KMS-11 (cell line): ENCODE measurements around the gene FOXR1.

Experiments used
- H2AFZ ChIP-seq: fragments of 200-600 bp; sonication (generic); 2 replicates; pipeline ENCODE4 v1.6.1; 2016; ENCODE audit warnings: antibody characterized with exemption, mixed run types, low read depth
- H3K27ac ChIP-seq: fragments of 200-600 bp; sonication (generic); 2 replicates; pipeline ENCODE4 v1.6.1; 2016; ENCODE audit warnings: mild to moderate bottlenecking, mixed run types
- H3K27me3 ChIP-seq: fragments of 200-600 bp; sonication (generic); 2 replicates; pipeline ENCODE4 v1.6.1; 2017; ENCODE audit warnings: mild to moderate bottlenecking, low read depth, mixed run types, moderate library complexity; ENCODE audit not compliant: insufficient read depth
- H3K36me3 ChIP-seq: fragments of 200-600 bp; sonication (generic); 2 replicates; pipeline ENCODE4 v1.6.1; 2017; ENCODE audit warnings: mild to moderate bottlenecking, mixed run types; ENCODE audit not compliant: insufficient read depth
- H3K4me1 ChIP-seq: fragments of 200-600 bp; sonication (generic); 2 replicates; pipeline ENCODE4 v1.6.1; 2016; ENCODE audit warnings: mild to moderate bottlenecking, low read depth, mixed run types; ENCODE audit not compliant: poor library complexity, severe bottlenecking
- H3K4me2 ChIP-seq: fragments of 200-600 bp; sonication (generic); 2 replicates; pipeline ENCODE4 v1.7.0; 2016; ENCODE audit warnings: mild to moderate bottlenecking, mixed run types
- H3K4me3 ChIP-seq: fragments of 200-600 bp; sonication (generic); IDR thresholded peaks from 2 replicates; pipeline ENCODE4 v1.6.1; 2017; ENCODE audit warnings: low read depth, low read length, mixed read lengths; ENCODE audit not compliant: insufficient read depth
- H3K79me2 ChIP-seq: fragments of 200-600 bp; sonication (generic); 2 replicates; pipeline ENCODE4 v1.6.1; 2016; ENCODE audit warnings: low read depth, mixed run types; ENCODE audit not compliant: insufficient read depth
- H3K9ac ChIP-seq: fragments of 200-600 bp; sonication (generic); 2 replicates; pipeline ENCODE4 v1.6.1; 2016; ENCODE audit warnings: mild to moderate bottlenecking, mixed run types
- H4K20me1 ChIP-seq: fragments of 200-600 bp; sonication (generic); 2 replicates; pipeline ENCODE4 v1.6.1; 2016; ENCODE audit warnings: mild to moderate bottlenecking, mixed run types; ENCODE audit not compliant: insufficient read depth
- TF ChIP-seq, protein P1 (sequence below): fragments of 200-600 bp; sonication (generic); conservative IDR thresholded peaks from 2 replicates; pipeline ENCODE4 v1.6.1; 2017; ENCODE audit warnings: low read depth, mild to moderate bottlenecking, antibody characterized with exemption, low read length, moderate library complexity, mixed read lengths

The FOXR1 gene

DNA sequence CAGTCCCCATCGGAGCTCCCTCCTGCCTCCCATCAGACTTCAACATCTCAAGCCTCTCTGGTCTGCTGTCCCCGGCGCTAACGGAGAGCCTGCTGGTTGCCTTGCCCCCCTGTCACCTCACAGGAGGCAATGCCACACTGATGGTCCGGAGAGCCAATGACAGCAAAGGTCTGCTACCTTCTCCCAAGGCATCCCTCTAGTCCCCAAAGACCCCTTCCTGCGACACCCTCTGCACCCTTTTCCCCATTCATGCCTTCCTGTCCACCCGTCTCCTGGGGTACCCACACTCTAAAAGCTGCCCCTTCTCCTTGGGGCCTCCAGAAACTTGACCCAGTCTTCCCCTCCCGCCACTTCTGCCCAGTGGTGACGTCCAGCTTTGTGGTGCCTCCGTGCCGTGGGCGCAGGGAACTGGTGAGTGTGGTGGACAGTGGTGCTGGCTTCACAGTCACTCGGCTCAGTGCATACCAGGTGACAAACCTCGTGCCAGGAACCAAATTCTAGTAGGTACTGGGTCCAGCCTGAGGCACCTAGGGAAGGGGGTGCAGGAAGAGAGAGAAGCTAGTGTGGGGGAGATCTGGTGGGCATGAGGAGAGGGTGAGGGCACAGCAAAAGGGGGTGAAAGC is 14.6 kb upstream of the FOXR1 start:
- no peak overlapping the region for H3K4me3 ChIP-seq
- no peaks in the 10 kb centered on the region for H3K4me1 ChIP-seq
- H3K4me2 ChIP-seq = no peak overlapping the region
- H3K27me3 ChIP-seq = no peaks in the 10 kb centered on the region
- TF ChIP-seq, protein P1, sequence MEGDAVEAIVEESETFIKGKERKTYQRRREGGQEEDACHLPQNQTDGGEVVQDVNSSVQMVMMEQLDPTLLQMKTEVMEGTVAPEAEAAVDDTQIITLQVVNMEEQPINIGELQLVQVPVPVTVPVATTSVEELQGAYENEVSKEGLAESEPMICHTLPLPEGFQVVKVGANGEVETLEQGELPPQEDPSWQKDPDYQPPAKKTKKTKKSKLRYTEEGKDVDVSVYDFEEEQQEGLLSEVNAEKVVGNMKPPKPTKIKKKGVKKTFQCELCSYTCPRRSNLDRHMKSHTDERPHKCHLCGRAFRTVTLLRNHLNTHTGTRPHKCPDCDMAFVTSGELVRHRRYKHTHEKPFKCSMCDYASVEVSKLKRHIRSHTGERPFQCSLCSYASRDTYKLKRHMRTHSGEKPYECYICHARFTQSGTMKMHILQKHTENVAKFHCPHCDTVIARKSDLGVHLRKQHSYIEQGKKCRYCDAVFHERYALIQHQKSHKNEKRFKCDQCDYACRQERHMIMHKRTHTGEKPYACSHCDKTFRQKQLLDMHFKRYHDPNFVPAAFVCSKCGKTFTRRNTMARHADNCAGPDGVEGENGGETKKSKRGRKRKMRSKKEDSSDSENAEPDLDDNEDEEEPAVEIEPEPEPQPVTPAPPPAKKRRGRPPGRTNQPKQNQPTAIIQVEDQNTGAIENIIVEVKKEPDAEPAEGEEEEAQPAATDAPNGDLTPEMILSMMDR = peak; percentile 19; the same call in 1 of the 2 replicates
- H3K79me2 ChIP-seq = no peaks in the 10 kb centered on the region
- no peak overlapping the region for H3K9ac ChIP-seq
- H4K20me1 ChIP-seq = no peaks in the 10 kb centered on the region
- H2AFZ ChIP-seq = no peak overlapping the region
- H3K27ac ChIP-seq = no peak overlapping the region
- no peaks in the 10 kb centered on the region for H3K36me3 ChIP-seq

DNA sequence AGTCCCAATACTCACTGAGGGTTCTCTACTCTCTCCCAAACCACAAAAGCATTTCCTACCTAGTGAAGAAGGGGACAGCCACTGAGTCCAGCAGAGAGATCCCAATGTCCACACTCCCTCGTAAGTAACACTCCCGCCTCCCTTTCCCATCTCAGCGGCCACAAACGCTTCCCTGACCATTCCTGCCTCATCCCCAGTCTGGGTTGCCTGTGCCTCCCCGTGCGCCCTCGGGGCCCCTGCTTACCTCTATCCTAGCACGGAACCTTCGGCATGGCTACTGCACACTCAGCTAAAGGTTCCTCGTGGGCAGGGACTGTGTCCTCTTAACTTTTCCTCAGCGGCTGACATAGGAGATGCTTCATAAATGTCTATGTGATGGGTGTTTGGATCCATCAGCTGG is 14.0 kb upstream of the FOXR1 start:
- H3K36me3 ChIP-seq = no peaks in the 10 kb centered on the region
- H4K20me1 ChIP-seq = no peaks in the 10 kb centered on the region
- H3K27me3 ChIP-seq = no peaks in the 10 kb centered on the region
- no peak overlapping the region for H3K9ac ChIP-seq
- H3K4me2 ChIP-seq = no peak overlapping the region
- no peaks in the 10 kb centered on the region for H3K4me1 ChIP-seq
- no peak overlapping the region for H3K27ac ChIP-seq
- H3K4me3 ChIP-seq = no peak overlapping the region
- no peaks in the 10 kb centered on the region for H3K79me2 ChIP-seq
- H2AFZ ChIP-seq = no peak overlapping the region
- TF ChIP-seq, protein P1 = no peak

DNA sequence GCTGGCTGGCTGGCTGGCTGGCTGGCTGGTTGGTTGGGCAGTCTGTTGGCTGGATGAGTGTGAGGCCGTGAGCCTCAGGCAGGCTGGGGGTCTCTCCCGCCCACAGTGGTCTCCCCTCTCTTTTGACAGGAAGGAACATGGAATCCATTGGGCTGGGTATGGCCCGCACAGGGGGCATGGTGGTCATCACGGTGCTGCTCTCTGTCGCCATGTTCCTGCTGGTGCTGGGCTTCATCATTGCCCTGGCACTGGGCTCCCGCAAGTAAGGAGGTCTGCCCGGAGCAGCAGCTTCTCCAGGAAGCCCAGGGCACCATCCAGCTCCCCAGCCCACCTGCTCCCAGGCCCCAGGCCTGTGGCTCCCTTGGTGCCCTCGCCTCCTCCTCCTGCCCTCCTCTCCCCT is 13.6 kb upstream of the FOXR1 start:
- no peaks in the 10 kb centered on the region for H3K79me2 ChIP-seq
- H3K9ac ChIP-seq = no peak overlapping the region
- TF ChIP-seq, protein P1 = no peak
- H3K4me3 ChIP-seq = no peak overlapping the region
- no peak overlapping the region for H2AFZ ChIP-seq
- H3K4me1 ChIP-seq = no peaks in the 10 kb centered on the region
- H3K36me3 ChIP-seq = no peaks in the 10 kb centered on the region
- no peak overlapping the region for H3K27ac ChIP-seq
- no peaks in the 10 kb centered on the region for H4K20me1 ChIP-seq
- no peaks in the 10 kb centered on the region for H3K27me3 ChIP-seq
- H3K4me2 ChIP-seq = no peak overlapping the region

DNA sequence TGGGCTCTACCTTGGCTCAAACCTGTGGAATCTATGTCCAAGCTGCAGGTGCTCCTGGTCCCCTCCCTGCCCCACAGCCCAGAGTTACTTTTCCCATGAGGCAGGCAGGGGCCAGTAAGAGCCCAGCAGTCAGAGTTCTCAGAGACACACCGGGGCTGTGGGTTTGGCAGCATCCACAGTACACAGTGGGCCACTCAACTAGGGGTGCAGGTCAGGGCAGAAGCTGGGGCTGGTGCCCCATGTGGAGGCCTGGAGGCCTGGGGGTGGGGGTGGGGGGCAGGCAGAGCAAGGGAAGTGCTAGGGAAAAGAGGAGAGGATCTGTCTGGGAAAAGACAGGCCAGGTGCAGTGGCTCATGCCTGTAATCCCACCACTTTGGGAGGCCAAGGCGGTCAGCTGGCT is 13.0 kb upstream of the FOXR1 start:
- Histone ChIP-seq H3K4me3 (no peak overlapping the region), H3K4me2 (no peak overlapping the region), H3K36me3 (no peaks in the 10 kb centered on the region), H4K20me1 (no peaks in the 10 kb centered on the region), H3K9ac (no peak overlapping the region), H2AFZ (no peak overlapping the region), H3K79me2 (no peaks in the 10 kb centered on the region), H3K27me3 (no peaks in the 10 kb centered on the region), H3K27ac (no peak overlapping the region), H3K4me1 (no peaks in the 10 kb centered on the region)
- TF ChIP-seq, protein P1 = no peak
